Mucosa of descending colon (tissue), 3 donors: ENCODE results near the gene SPAAR. TPM values are rescaled to one million over a fixed set of nuclear protein-coding genes. Genes with fewer than 3 reads are reported as not detected.
"Not testable (repeated sequence)": the region's sequence is repeated elsewhere in the genome, so short reads cannot be mapped to it uniquely, and the experiment has no call there.

Experiments used
- ATAC-seq: fragments of 200-7000 bp; cut with Tn5 transposase; one replicate; pipeline ENCODE4 v1.9.1; 2020; ENCODE audit warnings: mild to moderate bottlenecking, moderate library complexity
- DNase-seq, 3 donors: peaks; one replicate each; pipeline ENCODE4 v3.0.0-alpha.2; 2020
- H3K36me3 ChIP-seq: fragments of 200-600 bp; one replicate; pipeline ENCODE4 v1.8.0; 2021; ENCODE audit warnings: low read depth, mild to moderate bottlenecking
- H3K4me1 ChIP-seq: fragments of 200-600 bp; one replicate; pipeline ENCODE4 v1.8.0; 2021; ENCODE audit warnings: low read depth, mild to moderate bottlenecking
- H3K4me3 ChIP-seq: fragments of 200-600 bp; one replicate; pipeline ENCODE4 v1.8.0; 2021; ENCODE audit warnings: mild to moderate bottlenecking
- H3K9me3 ChIP-seq: fragments of 200-600 bp; one replicate; pipeline ENCODE4 v1.8.0; 2021; ENCODE audit warnings: mild to moderate bottlenecking
- intact Hi-C, 2 donors: fragments of 100-400 bp; cut with DNase I in 1 of 2; cut with micrococcal nuclease in 1 of 2; formaldehyde crosslinking; loops; one replicate each; pipeline versions ENCODE4 v1.11.0 to v1.11.1; 2022; cut with DNase I, micrococcal nuclease
- total RNA-seq, 3 donors: library from RNA; stranded (reverse); fragmentation: NEBNext Ultra II Directional in 2 of 3; extraction: Animal tissue kit (Norgen Biotek cat#: 25700) in 2 of 3; gene quantifications; one replicate each; pipeline versions ENCODE4 v1.2.1 to v1.2.4, GENCODE V29; 2021 to 2023
- TF ChIP-seq, protein P1 (sequence below): fragments of 200-600 bp; IDR thresholded peaks from one replicate; pipeline ENCODE4 v1.8.0; 2022; ENCODE audit warnings: antibody characterized with exemption, mild to moderate bottlenecking
- donor health status: DM: no; HTN: no; CAD: no; lungs with moderate emphysema.
- donor health status: DM: no; HTN: no; CAD: no.
- donor health status: DM: no; HTN: yes; CAD: no.

The SPAAR gene
- total RNA-seq, 3 donors from 2014 or later: 2.0 to 2.9 (median 2.0) TPM

DNA sequence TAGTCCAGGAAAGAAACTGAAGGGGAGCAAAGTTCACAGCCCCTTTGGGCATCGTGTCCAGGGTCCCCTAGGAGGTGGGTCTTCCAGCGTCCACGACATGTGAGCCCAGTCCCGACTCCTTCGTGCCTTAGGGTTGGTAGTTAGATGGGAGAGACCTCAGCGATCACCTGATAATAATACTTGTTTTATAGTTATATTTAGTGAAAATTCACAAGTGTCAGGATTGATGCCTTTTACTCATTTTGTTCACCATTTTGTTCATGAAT, 20.1 kb downstream of the SPAAR start:
- ATAC-seq (no peak), DNase-seq (no peak)
- TF ChIP-seq, protein P1, sequence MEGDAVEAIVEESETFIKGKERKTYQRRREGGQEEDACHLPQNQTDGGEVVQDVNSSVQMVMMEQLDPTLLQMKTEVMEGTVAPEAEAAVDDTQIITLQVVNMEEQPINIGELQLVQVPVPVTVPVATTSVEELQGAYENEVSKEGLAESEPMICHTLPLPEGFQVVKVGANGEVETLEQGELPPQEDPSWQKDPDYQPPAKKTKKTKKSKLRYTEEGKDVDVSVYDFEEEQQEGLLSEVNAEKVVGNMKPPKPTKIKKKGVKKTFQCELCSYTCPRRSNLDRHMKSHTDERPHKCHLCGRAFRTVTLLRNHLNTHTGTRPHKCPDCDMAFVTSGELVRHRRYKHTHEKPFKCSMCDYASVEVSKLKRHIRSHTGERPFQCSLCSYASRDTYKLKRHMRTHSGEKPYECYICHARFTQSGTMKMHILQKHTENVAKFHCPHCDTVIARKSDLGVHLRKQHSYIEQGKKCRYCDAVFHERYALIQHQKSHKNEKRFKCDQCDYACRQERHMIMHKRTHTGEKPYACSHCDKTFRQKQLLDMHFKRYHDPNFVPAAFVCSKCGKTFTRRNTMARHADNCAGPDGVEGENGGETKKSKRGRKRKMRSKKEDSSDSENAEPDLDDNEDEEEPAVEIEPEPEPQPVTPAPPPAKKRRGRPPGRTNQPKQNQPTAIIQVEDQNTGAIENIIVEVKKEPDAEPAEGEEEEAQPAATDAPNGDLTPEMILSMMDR: no peak
- intact Hi-C loops: no loop called here
- Histone ChIP-seq H3K36me3 (no peaks in the 10 kb centered on the region), H3K9me3 (no peaks in the 10 kb centered on the region), H3K4me3 (no peak overlapping the region), H3K4me1 (no peaks in the 10 kb centered on the region)

DNA sequence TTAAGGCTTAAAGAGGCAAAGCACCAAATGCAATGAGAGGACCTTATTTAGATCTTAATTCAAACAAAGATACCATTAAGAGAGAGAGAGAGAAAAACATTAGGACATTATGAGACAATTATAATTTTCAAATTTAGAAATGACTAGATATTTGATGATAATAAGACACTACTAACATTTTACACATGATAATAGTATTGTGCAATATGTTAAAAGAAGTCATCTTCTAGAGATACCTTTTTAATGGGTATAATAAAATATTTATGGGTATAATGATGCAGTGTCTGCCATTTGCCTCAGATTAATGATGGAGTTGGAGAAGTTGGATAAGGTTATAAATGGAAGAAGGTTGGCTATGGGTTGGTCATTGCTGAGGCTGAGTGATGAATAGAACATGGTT, 21.2 kb downstream of the SPAAR start:
- Histone ChIP-seq H3K4me3 (no peak overlapping the region), H3K4me1 (no peaks in the 10 kb centered on the region), H3K9me3 (no peaks in the 10 kb centered on the region), H3K36me3 (no peaks in the 10 kb centered on the region)
- DNase-seq (no peak), ATAC-seq (no peak)
- intact Hi-C loops: no loop called here
- TF ChIP-seq, protein P1: no peak

DNA sequence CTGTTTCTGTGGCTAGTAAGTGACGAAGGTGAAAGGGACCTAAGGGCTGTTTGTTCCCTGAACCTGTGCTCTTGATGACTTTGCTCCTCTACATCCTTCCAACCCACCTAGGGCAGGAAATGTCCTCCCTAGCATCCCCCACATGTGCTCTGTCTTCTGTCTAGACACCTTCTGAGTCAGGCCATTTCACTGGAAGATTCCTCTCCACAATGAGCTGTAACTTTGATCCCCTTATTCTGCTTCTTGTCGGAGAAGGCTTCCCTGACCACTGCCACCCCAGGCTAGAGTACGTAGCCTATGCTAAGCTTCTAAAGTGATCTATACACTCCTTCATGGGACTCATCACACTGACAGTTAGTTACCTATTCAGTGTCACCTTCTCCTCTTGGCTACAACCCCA, 21.7 kb downstream of the SPAAR start:
- no peak for ATAC-seq
- no peak for DNase-seq
- TF ChIP-seq, protein P1: no peak
- Histone ChIP-seq H3K36me3 (no peaks in the 10 kb centered on the region), H3K4me1 (no peaks in the 10 kb centered on the region), H3K9me3 (no peaks in the 10 kb centered on the region), H3K4me3 (no peak overlapping the region)
- intact Hi-C loops: no loop called here

DNA sequence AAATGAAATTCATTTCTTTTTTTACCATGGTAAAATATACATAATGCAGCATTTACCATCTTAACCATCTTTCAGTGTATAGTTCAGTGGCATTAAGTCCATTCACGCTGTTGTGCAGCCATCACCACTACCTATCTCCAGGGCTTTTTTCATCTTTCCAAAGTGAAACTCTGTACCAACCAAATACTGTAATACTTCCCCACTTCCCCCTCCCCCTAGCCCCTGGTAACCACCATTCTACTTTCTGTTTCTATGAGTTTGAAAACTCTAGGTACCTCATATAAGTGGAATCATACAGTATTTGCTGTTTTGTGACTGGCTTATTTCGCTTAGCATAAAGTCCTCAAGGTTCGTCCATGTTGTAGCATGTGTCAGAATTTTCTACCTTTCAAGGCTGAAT, 23.4 kb downstream of the SPAAR start:
- TF ChIP-seq, protein P1: no peak
- intact Hi-C loops: no loop called here
- ATAC-seq: no peak

DNA sequence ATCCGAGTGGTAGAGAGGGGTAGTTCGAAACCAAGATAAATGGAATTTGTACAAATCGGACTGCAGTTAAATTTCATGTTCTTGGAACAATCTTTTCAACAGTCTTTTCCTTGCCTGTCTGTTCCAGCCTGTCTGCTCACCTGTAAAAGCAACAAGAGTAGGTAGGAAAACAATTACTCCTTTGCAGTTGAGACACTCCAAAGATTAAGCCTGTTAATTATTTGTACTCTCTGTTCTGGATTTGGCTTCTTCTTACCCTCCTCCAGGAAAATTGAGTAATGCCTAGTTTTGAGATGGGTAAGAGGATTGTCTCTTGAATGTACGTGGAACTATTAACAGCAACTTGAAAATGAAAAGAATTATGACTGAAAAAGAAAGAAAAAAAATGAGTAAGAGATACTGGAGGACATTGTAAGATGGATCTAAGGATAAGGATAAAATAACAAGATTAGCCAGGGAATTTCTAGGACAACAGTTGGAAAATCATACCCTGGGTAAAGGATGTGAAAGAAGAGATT, 24.3 kb downstream of the SPAAR start:
- ATAC-seq (no peak), DNase-seq (no peak)
- Histone ChIP-seq H3K4me1 (no peaks in the 10 kb centered on the region), H3K9me3 (no peaks in the 10 kb centered on the region), H3K4me3 (no peak overlapping the region), H3K36me3 (no peaks in the 10 kb centered on the region)
- TF ChIP-seq, protein P1: no peak
- intact Hi-C loops: no loop called here

More for the DNA sequence above, 23.4 kb downstream of the SPAAR start:
- Histone ChIP-seq H3K4me3 (no peak overlapping the region), H3K36me3 (no peaks in the 10 kb centered on the region), H3K4me1 (no peaks in the 10 kb centered on the region), H3K9me3 (no peaks in the 10 kb centered on the region)
- DNase-seq: no peak

DNA sequence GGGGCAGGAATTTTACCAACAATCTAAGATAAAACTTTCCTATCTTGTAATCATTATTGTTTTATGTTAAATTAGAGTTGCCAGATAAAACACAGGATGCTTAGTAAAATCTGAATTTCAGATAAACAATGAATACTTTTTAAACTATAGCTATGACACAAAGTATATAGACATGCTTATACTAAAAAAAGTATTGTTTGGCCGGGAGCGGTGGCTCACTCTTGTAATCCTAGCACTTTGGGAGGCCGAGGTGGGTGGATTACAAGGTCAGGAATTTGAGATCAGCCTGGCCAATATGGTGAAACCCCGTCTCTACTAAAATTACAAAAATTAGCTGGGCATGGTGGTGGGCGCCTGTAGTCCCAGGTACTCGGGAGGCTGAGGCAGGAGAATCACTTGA, 24.8 kb downstream of the SPAAR start:
- H3K9me3 ChIP-seq, intact Hi-C loops, H3K36me3 ChIP-seq, H3K4me1 ChIP-seq, ATAC-seq, H3K4me3 ChIP-seq, DNase-seq: not testable (repeated sequence)
